ENCODE results near the gene IL19. TPM values are rescaled to one million over a fixed set of nuclear protein-coding genes. Genes with fewer than 3 reads are reported as not detected.

Gene IL19
- total and polyA plus RNA-seq, 4 donors, result 0.10 to 0.68 (median 0.12) TPM; not detected in 1

GRCh38 chr1:206742719-206743383 is 27.7 kb upstream of the IL19 start:
- Histone ChIP-seq H3K4me1 (ENCODE audit: control insufficient read depth in 5 of 5, insufficient read depth in 5 of 5, low read length in 5 of 5) (peaks cover 0 to 6% (median 0%) of the 10 kb centered on the region in 5 donors), H3K27me3 (ENCODE audit: control insufficient read depth in 3 of 3, insufficient read depth in 3 of 3, low read length in 2 of 3) (no peaks in the 10 kb centered on the region), H3K36me3 (ENCODE audit: control insufficient read depth in 4 of 4, insufficient read depth in 4 of 4, low read length in 4 of 4) (no peaks in the 10 kb centered on the region), H3K9me3 (ENCODE audit: control insufficient read depth in 4 of 4, insufficient read depth in 3 of 4, low read length in 3 of 4) (no peaks in the 10 kb centered on the region), H3K27ac (ENCODE audit: low read depth in 1 of 2, low read length in 1 of 2) (no peak overlapping the region), H3K9ac (ENCODE audit: insufficient read depth in 1 of 2, low read length in 2 of 2) (no peak overlapping the region), H3K4me3 (no peak overlapping the region)
- TF ChIP-seq CTCF (IDR thresholded peaks at IDR 0.05; ENCODE audit: control extremely low read depth, extremely low read depth), result no peak
- 75 to 82% methylated on average over 13 of the region's 13 CpGs for WGBS, 2 donors
- ATAC-seq (ENCODE audit: insufficient read depth, low FRiP score), result no peak
- DNase-seq, result no peak

- no peaks in the 10 kb centered on the region for H3K27me3 ChIP-seq (ENCODE audit: control insufficient read depth in 3 of 3, insufficient read depth in 3 of 3, low read length in 2 of 3)
- H3K4me3 ChIP-seq, result no peak overlapping the region
- no peak for TF ChIP-seq CTCF (IDR thresholded peaks at IDR 0.05; ENCODE audit: control extremely low read depth, extremely low read depth)
- WGBS, 2 donors, result 59 to 62% methylated on average over 4 of the region's 4 CpGs
- ATAC-seq (ENCODE audit: insufficient read depth, low FRiP score) (no peak), DNase-seq (no peak)
- no peak overlapping the region for H3K9ac ChIP-seq (ENCODE audit: insufficient read depth in 1 of 2, low read length in 2 of 2)
- H3K4me1 ChIP-seq (ENCODE audit: control insufficient read depth in 5 of 5, insufficient read depth in 5 of 5, low read length in 5 of 5), result peaks cover 0 to 3% (median 0%) of the 10 kb centered on the region in 5 donors
- no peak overlapping the region for H3K27ac ChIP-seq (ENCODE audit: low read depth in 1 of 2, low read length in 1 of 2)
- H3K9me3 ChIP-seq (ENCODE audit: control insufficient read depth in 4 of 4, insufficient read depth in 3 of 4, low read length in 3 of 4), result no peaks in the 10 kb centered on the region
- no peaks in the 10 kb centered on the region for H3K36me3 ChIP-seq (ENCODE audit: control insufficient read depth in 4 of 4, insufficient read depth in 4 of 4, low read length in 4 of 4)
These were observed 25.9 kb upstream of the IL19 start for GRCh38 chr1:206744683-206745082.

- 92 to 95% methylated on average over 1 of the region's 1 CpG for WGBS, 2 donors
- Histone ChIP-seq H3K4me3 (no peak overlapping the region), H3K9me3 (ENCODE audit: control insufficient read depth in 4 of 4, insufficient read depth in 3 of 4, low read length in 3 of 4) (no peaks in the 10 kb centered on the region), H3K27me3 (ENCODE audit: control insufficient read depth in 3 of 3, insufficient read depth in 3 of 3, low read length in 2 of 3) (no peaks in the 10 kb centered on the region), H3K4me1 (ENCODE audit: control insufficient read depth in 5 of 5, insufficient read depth in 5 of 5, low read length in 5 of 5) (peaks cover 0 to 3% (median 0%) of the 10 kb centered on the region in 5 donors), H3K36me3 (ENCODE audit: control insufficient read depth in 4 of 4, insufficient read depth in 4 of 4, low read length in 4 of 4) (no peaks in the 10 kb centered on the region), H3K27ac (ENCODE audit: low read depth in 1 of 2, low read length in 1 of 2) (no peak overlapping the region), H3K9ac (ENCODE audit: insufficient read depth in 1 of 2, low read length in 2 of 2) (no peak overlapping the region)
- ATAC-seq (ENCODE audit: insufficient read depth, low FRiP score), result no peak
- no peak for DNase-seq
- TF ChIP-seq CTCF (IDR thresholded peaks at IDR 0.05; ENCODE audit: control extremely low read depth, extremely low read depth), result no peak
These were observed 25.3 kb upstream of the IL19 start for GRCh38 chr1:206745301-206745700.

All from lung (tissue), 12 donors.